NCI-H748 treated with DMSO at 0.1 percent for 48 hours (cell line): ENCODE data around the gene PPT2.
A peak's percentile ranks its signal among the peaks of the same experiment; 100 is the strongest.
"Not testable (repeated sequence)": the region's sequence is repeated elsewhere in the genome, so short reads cannot be mapped to it uniquely, and the experiment has no call there.

Experiments used
- DNase-seq: peaks from one replicate; lab custom pipeline; 2025; lab: John Stamatoyannopoulos, UW

Gene PPT2

GRCh38 chr6:32176476-32177182, 22.7 kb downstream of the PPT2 start:
- peak; percentile 54 for DNase-seq

GRCh38 chr6:32177183-32177787, 23.3 kb downstream of the PPT2 start:
- peak; percentile 90 for DNase-seq

GRCh38 chr6:32177788-32178546, 24.0 kb downstream of the PPT2 start, which contains the start of gene RNF5:
Gene RNF5, plus strand, starts transcription at chr6:32178405. Its CDS starts 107 bp downstream, at chr6:32178512.
- DNase-seq, result peak; percentile 100

GRCh38 chr6:32178547-32179440, 24.9 kb downstream of the PPT2 start:
- no peak for DNase-seq

- no peak for DNase-seq
Measured at GRCh38 chr6:32179766-32180405, 25.9 kb downstream of the PPT2 start.

- no peak for DNase-seq
Measured at GRCh38 chr6:32181148-32181702, 27.3 kb downstream of the PPT2 start.

- DNase-seq, result no peak
Measured at GRCh38 chr6:32181915-32182529, 28.1 kb downstream of the PPT2 start.

GRCh38 chr6:32182555-32182981, 28.6 kb downstream of the PPT2 start:
- no peak for DNase-seq

GRCh38 chr6:32183030-32183429, 29.1 kb downstream of the PPT2 start:
- DNase-seq, result no peak

- no peak for DNase-seq
Measured at GRCh38 chr6:32183483-32184083, 29.6 kb downstream of the PPT2 start.

GRCh38 chr6:32184084-32184640, 30.2 kb downstream of the PPT2 start, which contains the start of gene AGER:
Gene AGER, minus strand, starts transcription at chr6:32184253. Its CDS starts 31 bp downstream, at chr6:32184222.
- DNase-seq, result no peak

- DNase-seq, result not testable (repeated sequence)
Measured at GRCh38 chr6:32185681-32186131, 31.8 kb downstream of the PPT2 start.

- not testable (repeated sequence) for DNase-seq
Measured at GRCh38 chr6:32186151-32186840, 32.4 kb downstream of the PPT2 start.

GRCh38 chr6:32187009-32187709, 33.2 kb downstream of the PPT2 start:
- DNase-seq, result no peak

GRCh38 chr6:32187725-32188380, 33.9 kb downstream of the PPT2 start:
- DNase-seq, result not testable (repeated sequence)

GRCh38 chr6:32188381-32189068, 34.6 kb downstream of the PPT2 start:
- DNase-seq, result no peak

- no peak for DNase-seq
Measured at GRCh38 chr6:32189069-32189741, 35.3 kb downstream of the PPT2 start.
